Hypothalamus (tissue), 51 donors: ENCODE data around the gene FTSJ3.

Experiments
- DNase-seq, 51 donors: peaks; one replicate each; lab custom pipeline; 2025; lab: John Stamatoyannopoulos, UW

FTSJ3 gene

GRCh38 chr17:63843910-63844677, 16.6 kb upstream of the FTSJ3 start:
- DNase-seq: no peak

- DNase-seq: peak in 6 of 51 donors; percentile 10 to 39 (median 14)
Observed at GRCh38 chr17:63843387-63843888, 16.0 kb upstream of the FTSJ3 start.

- peak; percentile 77 to 100 (median 98) for DNase-seq
Observed at GRCh38 chr17:63842540-63843386, 15.3 kb upstream of the FTSJ3 start, which contains the start of gene SMARCD2. Gene SMARCD2 (minus strand): TSS chr17:63842685. CDS start chr17:63842674, 11 bp downstream.

- DNase-seq: peak in 11 of 51 donors; percentile 36 to 58 (median 54)
Observed at GRCh38 chr17:63842173-63842539, 14.7 kb upstream of the FTSJ3 start.

- DNase-seq: peak in 36 of 51 donors; percentile 19 to 75 (median 44)
Observed at GRCh38 chr17:63841350-63842172, 14.1 kb upstream of the FTSJ3 start.

- peak in 11 of 51 donors; percentile 7 to 55 (median 24) for DNase-seq
Observed at GRCh38 chr17:63840591-63841349, 13.3 kb upstream of the FTSJ3 start.

GRCh38 chr17:63838631-63839171, 11.2 kb upstream of the FTSJ3 start:
- DNase-seq: peak; percentile 7 to 97 (median 79)

- peak in 1 of 51 donors; percentile 59 for DNase-seq
Observed at GRCh38 chr17:63837962-63838600, 10.6 kb upstream of the FTSJ3 start.

GRCh38 chr17:63837480-63837879, 10.0 kb upstream of the FTSJ3 start:
- DNase-seq: no peak

- no peak for DNase-seq
Observed at GRCh38 chr17:63836811-63837210, 9.3 kb upstream of the FTSJ3 start.

- no peak for DNase-seq
Observed at GRCh38 chr17:63835167-63835720, 7.8 kb upstream of the FTSJ3 start.

GRCh38 chr17:63834431-63835166, 7.1 kb upstream of the FTSJ3 start:
- DNase-seq: peak in 30 of 51 donors; percentile 11 to 74 (median 48)

- DNase-seq: no peak
Observed at GRCh38 chr17:63833741-63834373, 6.4 kb upstream of the FTSJ3 start.

GRCh38 chr17:63833026-63833740, 5.7 kb upstream of the FTSJ3 start:
- no peak for DNase-seq

- no peak for DNase-seq
Observed at GRCh38 chr17:63832455-63832854, 5.0 kb upstream of the FTSJ3 start.

- DNase-seq: no peak
Observed at GRCh38 chr17:63832014-63832413, 4.6 kb upstream of the FTSJ3 start.

GRCh38 chr17:63831505-63831904, 4.0 kb upstream of the FTSJ3 start:
- DNase-seq: no peak
